GM12801 (cell line): ENCODE results near the gene PRR19.

Experiments used
- CTCF ChIP-seq: IDR thresholded peaks from one replicate; pipeline ENCODE4 v1.5.1; 2011; ENCODE audit warnings: control low read depth; ENCODE audit not compliant: insufficient read length; ENCODE audit errors: extremely low read depth

PRR19 gene

GRCh38 chr19:42270346-42271044 lies 31.4 kb upstream of the PRR19 start:
- no peak for TF ChIP-seq CTCF

GRCh38 chr19:42271045-42271419 lies 30.9 kb upstream of the PRR19 start:
- TF ChIP-seq CTCF = no peak

- no peak for TF ChIP-seq CTCF
Measured at GRCh38 chr19:42271861-42272534, 29.9 kb upstream of the PRR19 start.

GRCh38 chr19:42272535-42272897 lies 29.4 kb upstream of the PRR19 start:
- no peak for TF ChIP-seq CTCF

- no peak for TF ChIP-seq CTCF
Measured at GRCh38 chr19:42272989-42273406, 28.9 kb upstream of the PRR19 start.

GRCh38 chr19:42273407-42274064 lies 28.4 kb upstream of the PRR19 start:
- no peak for TF ChIP-seq CTCF

GRCh38 chr19:42274065-42274682 lies 27.8 kb upstream of the PRR19 start:
- TF ChIP-seq CTCF = no peak
